ENCODE data around the gene MAP4K3. TPM values are rescaled to one million over a fixed set of nuclear protein-coding genes. Genes with fewer than 3 reads are reported as not detected.

The MAP4K3 gene
- total RNA-seq, 1 donor from 2014 or later = 38.5 TPM

- no peak overlapping the region for H3K27ac ChIP-seq
- TF ChIP-seq POLR2A (IDR thresholded peaks at IDR 0.05) = no peak
- TF ChIP-seq CTCF (IDR thresholded peaks at IDR 0.05) = no peak
- TF ChIP-seq POLR2AphosphoS5 (IDR thresholded peaks at IDR 0.05; ENCODE audit: insufficient read depth in 1 of 2, low read depth in 1 of 2) = no peak
Measured at GRCh38 chr2:39409697-39410389, 27.2 kb downstream of the MAP4K3 start.

GRCh38 chr2:39408351-39409136, 28.5 kb downstream of the MAP4K3 start:
- no peak overlapping the region for H3K27ac ChIP-seq
- H3K36me3 ChIP-seq = no peaks in the 10 kb centered on the region
- DNase-seq (ENCODE audit: extremely low spot score in 2 of 2) = no peak
- H3K27me3 ChIP-seq = no peaks in the 10 kb centered on the region
- no peaks in the 10 kb centered on the region for H3K9me3 ChIP-seq
- intact Hi-C loops (cut with DNase I) = no loop called here
- H3K4me1 ChIP-seq = peaks cover 71% of the 10 kb centered on the region
- TF ChIP-seq CTCF (IDR thresholded peaks at IDR 0.05) (no peak), POLR2AphosphoS5 (IDR thresholded peaks at IDR 0.05; ENCODE audit: insufficient read depth in 1 of 2, low read depth in 1 of 2) (no peak), POLR2A (IDR thresholded peaks at IDR 0.05) (no peak)
- H3K4me3 ChIP-seq = no peak overlapping the region

More at GRCh38 chr2:39409697-39410389, 27.2 kb downstream of the MAP4K3 start:
- Histone ChIP-seq H3K9me3 (no peaks in the 10 kb centered on the region), H3K4me1 (peaks cover 74% of the 10 kb centered on the region), H3K4me3 (no peak overlapping the region), H3K36me3 (no peaks in the 10 kb centered on the region), H3K27me3 (no peaks in the 10 kb centered on the region)
- DNase-seq (ENCODE audit: extremely low spot score in 2 of 2) = no peak
- intact Hi-C loops (cut with DNase I) = no loop called here

GRCh38 chr2:39407516-39408296, 29.4 kb downstream of the MAP4K3 start:
- TF ChIP-seq CTCF (IDR thresholded peaks at IDR 0.05) (no peak), POLR2AphosphoS5 (IDR thresholded peaks at IDR 0.05; ENCODE audit: insufficient read depth in 1 of 2, low read depth in 1 of 2) (no peak), POLR2A (IDR thresholded peaks at IDR 0.05) (no peak)
- Histone ChIP-seq H3K4me3 (no peak overlapping the region), H3K4me1 (peaks cover 73% of the 10 kb centered on the region), H3K9me3 (no peaks in the 10 kb centered on the region), H3K36me3 (no peaks in the 10 kb centered on the region), H3K27me3 (no peaks in the 10 kb centered on the region), H3K27ac (no peak overlapping the region)
- intact Hi-C loops (cut with DNase I) = no loop called here
- DNase-seq (ENCODE audit: extremely low spot score in 2 of 2) = no peak

- no peak overlapping the region for H3K27ac ChIP-seq
- H3K9me3 ChIP-seq = no peaks in the 10 kb centered on the region
- no peak overlapping the region for H3K4me3 ChIP-seq
- H3K27me3 ChIP-seq = no peaks in the 10 kb centered on the region
- intact Hi-C loops (cut with DNase I) = no loop called here
- TF ChIP-seq POLR2AphosphoS5 (IDR thresholded peaks at IDR 0.05; ENCODE audit: insufficient read depth in 1 of 2, low read depth in 1 of 2) (no peak), CTCF (IDR thresholded peaks at IDR 0.05) (no peak), POLR2A (IDR thresholded peaks at IDR 0.05) (no peak)
- H3K4me1 ChIP-seq = peaks cover 59% of the 10 kb centered on the region
- no peak for DNase-seq (ENCODE audit: extremely low spot score in 2 of 2)
- no peaks in the 10 kb centered on the region for H3K36me3 ChIP-seq
Measured at GRCh38 chr2:39405364-39405763, 31.7 kb downstream of the MAP4K3 start.

Measured in vagina (tissue), 2 donors.